Fibroblast of mammary gland (primary cell): ENCODE measurements around the gene FBXL15.

ENCODE experiments used
- DNase-seq: peaks from one replicate; pipeline ENCODE4 v3.0.0-alpha.2; 2010; ENCODE audit warnings: low read depth
- H3K4me3 ChIP-seq: 2 replicates; pipeline ENCODE4 v1.5.1; 2011; ENCODE audit warnings: low read depth, mild to moderate bottlenecking, low read length, moderate library complexity; ENCODE audit not compliant: control insufficient read depth
- CTCF ChIP-seq: conservative IDR thresholded peaks from 2 replicates; pipeline ENCODE4 v1.5.1; 2011; ENCODE audit warnings: low read depth, low read length, inconsistent platforms; ENCODE audit not compliant: control insufficient read depth, insufficient read depth

The FBXL15 gene

DNA sequence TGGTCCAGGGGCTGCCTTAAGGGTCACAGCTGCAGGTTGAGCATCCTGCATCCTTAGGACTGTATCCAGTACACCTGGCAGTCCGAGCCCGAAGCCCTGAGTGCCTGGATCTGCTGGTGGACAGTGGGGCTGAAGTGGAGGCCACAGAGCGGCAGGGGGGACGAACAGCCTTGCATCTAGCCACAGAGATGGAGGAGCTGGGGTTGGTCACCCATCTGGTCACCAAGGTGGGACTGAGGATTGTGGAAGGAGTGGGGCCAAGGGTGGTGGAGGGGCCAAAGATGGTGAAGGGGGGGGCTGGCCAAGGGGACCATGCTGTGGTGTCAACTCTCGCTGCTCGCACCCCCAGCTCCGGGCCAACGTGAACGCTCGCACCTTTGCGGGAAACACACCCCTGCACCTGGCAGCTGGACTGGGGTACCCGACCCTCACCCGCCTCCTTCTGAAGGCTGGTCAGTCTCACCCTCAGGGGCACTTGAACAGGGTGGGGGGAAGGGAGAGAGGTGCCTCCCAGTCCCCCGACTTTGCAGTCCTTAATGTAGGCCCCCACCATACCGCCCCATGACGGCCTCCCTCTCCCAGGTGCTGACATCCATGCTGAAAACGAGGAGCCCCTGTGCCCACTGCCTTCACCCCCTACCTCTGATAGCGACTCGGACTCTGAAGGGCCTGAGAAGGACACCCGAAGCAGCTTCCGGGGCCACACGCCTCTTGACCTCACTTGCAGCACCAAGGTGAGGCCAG, 19.9 kb upstream of the FBXL15 start:
- no peak for DNase-seq
- H3K4me3 ChIP-seq = no peak overlapping the region
- TF ChIP-seq CTCF = no peak

DNA sequence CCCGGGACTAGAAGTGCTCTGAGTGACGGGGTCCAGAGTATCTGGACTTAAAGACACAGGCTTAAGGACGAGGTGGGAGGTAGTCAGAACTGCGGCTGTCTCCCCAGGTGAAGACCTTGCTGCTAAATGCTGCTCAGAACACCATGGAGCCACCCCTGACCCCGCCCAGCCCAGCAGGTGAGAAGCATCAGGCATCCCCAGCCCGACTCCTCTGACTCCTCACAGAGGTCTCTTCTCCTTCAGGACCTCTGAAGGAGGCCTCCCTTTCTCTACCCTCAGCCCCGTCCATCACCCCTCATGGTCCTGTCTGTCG, 19.3 kb upstream of the FBXL15 start:
- H3K4me3 ChIP-seq = no peak overlapping the region
- DNase-seq = no peak
- no peak for TF ChIP-seq CTCF

DNA sequence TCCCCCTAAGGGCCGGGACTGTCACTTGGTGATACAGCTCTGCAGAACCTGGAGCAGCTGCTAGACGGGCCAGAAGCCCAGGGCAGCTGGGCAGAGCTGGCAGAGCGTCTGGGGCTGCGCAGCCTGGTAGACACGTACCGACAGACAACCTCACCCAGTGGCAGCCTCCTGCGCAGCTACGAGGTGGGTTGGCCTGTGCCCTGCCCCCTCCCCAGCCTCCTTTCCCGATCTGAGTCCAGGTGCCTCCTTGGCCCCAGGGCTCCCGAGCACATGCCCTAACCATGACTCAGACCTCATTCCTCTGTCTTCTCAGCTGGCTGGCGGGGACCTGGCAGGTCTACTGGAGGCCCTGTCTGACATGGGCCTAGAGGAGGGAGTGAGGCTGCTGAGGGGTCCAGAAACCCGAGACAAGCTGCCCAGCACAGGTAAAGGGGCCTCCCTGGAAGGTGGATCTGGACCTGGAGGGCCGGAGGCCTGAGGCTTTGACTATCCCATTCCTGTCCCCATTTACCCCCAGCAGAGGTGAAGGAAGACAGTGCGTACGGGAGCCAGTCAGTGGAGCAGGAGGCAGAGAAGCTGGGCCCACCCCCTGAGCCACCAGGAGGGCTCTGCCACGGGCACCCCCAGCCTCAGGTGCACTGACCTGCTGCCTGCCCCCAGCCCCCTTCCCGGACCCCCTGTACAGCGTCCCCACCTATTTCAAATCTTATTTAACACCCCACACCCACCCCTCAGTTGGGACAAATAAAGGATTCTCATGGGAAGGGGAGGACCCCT, 18.7 kb upstream of the FBXL15 start:
- no peak for DNase-seq
- no peak overlapping the region for H3K4me3 ChIP-seq
- no peak for TF ChIP-seq CTCF

DNA sequence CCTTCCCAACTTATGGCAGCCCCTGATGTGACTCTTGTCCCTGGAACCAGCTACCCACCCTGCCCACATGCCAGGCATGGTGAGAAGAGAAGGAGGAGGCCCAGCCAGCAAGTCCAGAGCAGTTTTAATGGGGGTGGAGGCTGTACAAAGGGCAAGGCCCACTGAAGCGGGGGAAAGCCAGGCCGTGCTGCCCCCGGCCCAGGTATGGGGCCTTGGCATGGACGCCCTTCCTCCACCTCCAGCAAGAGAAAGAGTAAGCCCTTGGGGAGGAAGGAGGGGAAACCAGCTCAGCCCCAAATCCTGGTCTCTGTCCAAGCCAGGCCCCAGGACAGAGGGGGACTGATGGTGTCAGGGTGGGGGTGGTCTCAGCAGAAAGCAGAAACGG, 18.1 kb upstream of the FBXL15 start:
- DNase-seq = no peak
- no peak for TF ChIP-seq CTCF
- H3K4me3 ChIP-seq = no peak overlapping the region

DNA sequence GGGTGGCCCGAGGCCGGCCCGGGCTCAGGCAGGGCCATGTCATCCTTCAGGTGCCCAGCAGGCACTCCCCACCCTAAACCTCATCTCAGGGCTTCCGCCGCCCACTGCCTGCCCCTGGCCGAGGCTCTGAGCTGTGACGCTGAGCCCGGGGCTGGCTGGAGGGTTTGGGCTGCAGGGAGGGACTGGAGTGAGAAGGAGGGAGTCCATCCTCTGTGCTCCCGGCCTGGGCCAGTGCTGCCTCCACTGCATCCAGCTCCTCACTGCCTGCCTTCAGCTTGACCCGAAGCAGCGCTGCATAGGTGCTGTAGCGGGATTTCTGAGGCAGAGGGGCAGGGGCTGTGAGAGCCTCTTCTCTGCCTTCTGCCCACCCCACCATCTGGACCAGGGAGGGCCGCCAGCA, 17.5 kb upstream of the FBXL15 start:
- H3K4me3 ChIP-seq = no peak overlapping the region
- TF ChIP-seq CTCF = no peak
- no peak for DNase-seq

GRCh38 chr10:102404361-102405107, 16.1 kb upstream of the FBXL15 start:
- no peak overlapping the region for H3K4me3 ChIP-seq
- no peak for DNase-seq
- no peak for TF ChIP-seq CTCF
